ENCODE results near the gene ARAP1.

Gene ARAP1

DNA sequence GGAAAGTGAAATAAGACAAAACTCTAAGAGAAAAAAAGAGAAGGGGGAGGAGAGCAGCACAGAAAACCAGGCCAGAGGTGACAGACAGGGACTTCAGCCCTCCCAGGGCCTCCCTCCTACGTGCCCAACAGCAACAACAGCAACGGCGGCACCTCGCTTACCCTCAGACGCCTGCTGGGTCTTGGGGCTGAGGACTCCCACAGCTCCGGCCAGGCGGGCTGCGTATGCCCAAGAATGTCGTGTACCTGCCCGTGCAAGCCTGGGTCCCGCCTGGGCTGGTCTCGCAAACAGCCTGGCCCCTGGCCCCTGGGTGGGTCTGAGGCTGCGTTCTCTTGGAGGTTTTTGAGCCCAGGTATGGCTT lies 30.5 kb downstream of the ARAP1 start:
- Histone ChIP-seq H2AFZ (ENCODE audit: low read length) (no peak overlapping the region), H3K36me3 (ENCODE audit: insufficient read depth, low read length) (peaks cover 37% of the 10 kb centered on the region; the same call in 1 of the 2 replicates), H3F3A (ENCODE audit: low read depth) (no peaks in the 10 kb centered on the region), H3K9ac (ENCODE audit: low read depth, low read length, poor library complexity, severe bottlenecking) (peak overlapping the region; percentile 88), H3K4me2 (ENCODE audit: low read depth, low read length, poor library complexity, severe bottlenecking) (peak overlapping the region; percentile 91), H3K4me1 (ENCODE audit: insufficient read depth, low read length, poor library complexity, severe bottlenecking) (peaks cover 45% of the 10 kb centered on the region), H3K4me3 (ENCODE audit: low read length, poor library complexity, severe bottlenecking) (peak overlapping the region; percentile 83), H3K9me3 (ENCODE audit: insufficient read depth, low read depth, low read length) (no peaks in the 10 kb centered on the region), H3K9me2 (replicated peaks; ENCODE audit: low read depth, low read length) (no peaks in the 10 kb centered on the region), H3K79me2 (ENCODE audit: insufficient read depth, low read length) (peaks cover 76% of the 10 kb centered on the region), H4K20me1 (ENCODE audit: insufficient read depth, low read length, poor library complexity, severe bottlenecking) (peaks cover 30% of the 10 kb centered on the region), H3K27me3 (ENCODE audit: insufficient read depth, low read length, poor library complexity, severe bottlenecking) (no peaks in the 10 kb centered on the region)
- TF ChIP-seq EZH2phosphoT487 (IDR thresholded peaks at IDR 0.05; ENCODE audit: borderline replicate concordance): no peak
- TF ChIP-seq, protein P1, sequence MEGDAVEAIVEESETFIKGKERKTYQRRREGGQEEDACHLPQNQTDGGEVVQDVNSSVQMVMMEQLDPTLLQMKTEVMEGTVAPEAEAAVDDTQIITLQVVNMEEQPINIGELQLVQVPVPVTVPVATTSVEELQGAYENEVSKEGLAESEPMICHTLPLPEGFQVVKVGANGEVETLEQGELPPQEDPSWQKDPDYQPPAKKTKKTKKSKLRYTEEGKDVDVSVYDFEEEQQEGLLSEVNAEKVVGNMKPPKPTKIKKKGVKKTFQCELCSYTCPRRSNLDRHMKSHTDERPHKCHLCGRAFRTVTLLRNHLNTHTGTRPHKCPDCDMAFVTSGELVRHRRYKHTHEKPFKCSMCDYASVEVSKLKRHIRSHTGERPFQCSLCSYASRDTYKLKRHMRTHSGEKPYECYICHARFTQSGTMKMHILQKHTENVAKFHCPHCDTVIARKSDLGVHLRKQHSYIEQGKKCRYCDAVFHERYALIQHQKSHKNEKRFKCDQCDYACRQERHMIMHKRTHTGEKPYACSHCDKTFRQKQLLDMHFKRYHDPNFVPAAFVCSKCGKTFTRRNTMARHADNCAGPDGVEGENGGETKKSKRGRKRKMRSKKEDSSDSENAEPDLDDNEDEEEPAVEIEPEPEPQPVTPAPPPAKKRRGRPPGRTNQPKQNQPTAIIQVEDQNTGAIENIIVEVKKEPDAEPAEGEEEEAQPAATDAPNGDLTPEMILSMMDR (conservative IDR thresholded peaks at IDR 0.05; ENCODE audit: low read length): no peak

DNA sequence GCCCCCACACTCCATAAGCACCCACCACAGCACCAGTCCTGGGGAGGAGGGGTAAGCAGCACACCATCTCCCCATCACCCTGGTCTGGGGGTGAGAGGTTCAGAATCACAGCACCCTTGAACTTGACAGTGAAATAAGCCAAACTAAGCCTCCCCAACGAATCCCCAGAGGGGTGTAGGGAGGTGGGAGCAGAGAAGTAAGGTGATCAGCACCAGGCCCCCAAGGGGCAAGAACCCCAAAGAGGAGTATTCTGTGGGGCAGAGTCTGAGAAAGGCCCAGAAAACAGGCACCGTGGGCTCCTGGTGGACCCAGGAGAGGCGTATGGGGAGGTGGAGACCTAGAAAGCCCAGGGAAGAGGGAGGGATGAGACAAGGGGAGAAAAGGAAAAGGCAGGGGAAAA lies 30.9 kb downstream of the ARAP1 start:
- peaks cover 80% of the 10 kb centered on the region for H3K79me2 ChIP-seq (ENCODE audit: insufficient read depth, low read length)
- H3K9ac ChIP-seq (ENCODE audit: low read depth, low read length, poor library complexity, severe bottlenecking): peak overlapping the region; percentile 88
- H4K20me1 ChIP-seq (ENCODE audit: insufficient read depth, low read length, poor library complexity, severe bottlenecking): peaks cover 30% of the 10 kb centered on the region
- peaks cover 34% of the 10 kb centered on the region; the same call in 1 of the 2 replicates for H3K36me3 ChIP-seq (ENCODE audit: insufficient read depth, low read length)
- H3K4me1 ChIP-seq (ENCODE audit: insufficient read depth, low read length, poor library complexity, severe bottlenecking): peaks cover 45% of the 10 kb centered on the region
- H3K4me3 ChIP-seq (ENCODE audit: low read length, poor library complexity, severe bottlenecking): peak overlapping the region; percentile 83
- TF ChIP-seq, protein P1 (conservative IDR thresholded peaks at IDR 0.05; ENCODE audit: low read length): no peak
- no peak for TF ChIP-seq EZH2phosphoT487 (IDR thresholded peaks at IDR 0.05; ENCODE audit: borderline replicate concordance)
- no peak overlapping the region for H2AFZ ChIP-seq (ENCODE audit: low read length)
- no peaks in the 10 kb centered on the region for H3K27me3 ChIP-seq (ENCODE audit: insufficient read depth, low read length, poor library complexity, severe bottlenecking)
- no peaks in the 10 kb centered on the region for H3K9me3 ChIP-seq (ENCODE audit: insufficient read depth, low read depth, low read length)
- no peaks in the 10 kb centered on the region for H3K9me2 ChIP-seq (replicated peaks; ENCODE audit: low read depth, low read length)
- H3F3A ChIP-seq (ENCODE audit: low read depth): no peaks in the 10 kb centered on the region
- peak overlapping the region; percentile 91 for H3K4me2 ChIP-seq (ENCODE audit: low read depth, low read length, poor library complexity, severe bottlenecking)

DNA sequence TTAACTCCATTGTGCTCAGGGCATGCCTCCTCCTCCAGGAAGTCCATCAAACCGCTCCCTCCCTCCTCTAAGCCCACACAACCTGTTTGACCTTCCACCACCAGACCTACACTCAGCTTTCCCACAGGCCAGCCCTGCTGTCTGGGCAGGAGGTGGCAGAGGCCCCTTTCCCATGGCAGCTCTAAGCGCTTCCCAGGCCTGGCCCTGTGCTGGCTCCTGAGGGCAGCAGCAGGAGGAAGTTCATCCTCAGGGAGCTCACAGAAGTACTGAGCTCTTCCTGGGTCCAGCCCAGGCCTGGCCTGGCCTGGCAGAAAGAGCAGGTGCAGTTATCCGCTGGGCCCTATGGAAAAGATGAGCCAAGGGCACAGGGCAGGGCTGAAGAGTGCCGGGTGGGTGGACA lies 31.4 kb downstream of the ARAP1 start:
- no peak for TF ChIP-seq EZH2phosphoT487 (IDR thresholded peaks at IDR 0.05; ENCODE audit: borderline replicate concordance)
- TF ChIP-seq, protein P1 (conservative IDR thresholded peaks at IDR 0.05; ENCODE audit: low read length): no peak
- peaks cover 30% of the 10 kb centered on the region for H4K20me1 ChIP-seq (ENCODE audit: insufficient read depth, low read length, poor library complexity, severe bottlenecking)
- peak overlapping the region; percentile 83 for H3K4me3 ChIP-seq (ENCODE audit: low read length, poor library complexity, severe bottlenecking)
- no peaks in the 10 kb centered on the region for H3K9me2 ChIP-seq (replicated peaks; ENCODE audit: low read depth, low read length)
- H3K9ac ChIP-seq (ENCODE audit: low read depth, low read length, poor library complexity, severe bottlenecking): peak overlapping the region; percentile 88
- H3K9me3 ChIP-seq (ENCODE audit: insufficient read depth, low read depth, low read length): no peaks in the 10 kb centered on the region
- H3F3A ChIP-seq (ENCODE audit: low read depth): no peaks in the 10 kb centered on the region
- H3K4me1 ChIP-seq (ENCODE audit: insufficient read depth, low read length, poor library complexity, severe bottlenecking): peaks cover 45% of the 10 kb centered on the region
- no peaks in the 10 kb centered on the region for H3K27me3 ChIP-seq (ENCODE audit: insufficient read depth, low read length, poor library complexity, severe bottlenecking)
- peaks cover 29% of the 10 kb centered on the region; the same call in 1 of the 2 replicates for H3K36me3 ChIP-seq (ENCODE audit: insufficient read depth, low read length)
- no peak overlapping the region for H2AFZ ChIP-seq (ENCODE audit: low read length)
- H3K4me2 ChIP-seq (ENCODE audit: low read depth, low read length, poor library complexity, severe bottlenecking): peak overlapping the region; percentile 91
- peaks cover 82% of the 10 kb centered on the region for H3K79me2 ChIP-seq (ENCODE audit: insufficient read depth, low read length)

Data from Loucy (cell line).